Midbrain (tissue), 1 donor: ENCODE measurements around the gene CDKN2B.
A peak's percentile ranks its signal among the peaks of the same experiment; 100 is the strongest.

Experiments used
- DNase-seq: peaks from one replicate; lab custom pipeline; 2025; lab: John Stamatoyannopoulos, UW

The CDKN2B gene

GRCh38 chr9:22033012-22033630 lies 24.0 kb upstream of the CDKN2B start:
- no peak for DNase-seq

- DNase-seq = no peak
Measured at GRCh38 chr9:22031655-22032411, 22.7 kb upstream of the CDKN2B start.

- DNase-seq = no peak
Measured at GRCh38 chr9:22030101-22030598, 21.0 kb upstream of the CDKN2B start.

- DNase-seq = no peak
Measured at GRCh38 chr9:22029231-22029630, 20.1 kb upstream of the CDKN2B start.

GRCh38 chr9:22028394-22028793 lies 19.3 kb upstream of the CDKN2B start:
- no peak for DNase-seq

- DNase-seq = no peak
Measured at GRCh38 chr9:22026696-22027095, 17.6 kb upstream of the CDKN2B start.

GRCh38 chr9:22022396-22022795 lies 13.3 kb upstream of the CDKN2B start:
- DNase-seq = no peak

- no peak for DNase-seq
Measured at GRCh38 chr9:22010866-22011625, 1.9 kb upstream of the CDKN2B start.

GRCh38 chr9:22009506-22009867 lies 382 bp upstream of the CDKN2B start:
- no peak for DNase-seq

- DNase-seq = no peak
Measured at GRCh38 chr9:22008384-22008716, 755 bp downstream of the CDKN2B start.

GRCh38 chr9:22005702-22006606 lies 3.2 kb downstream of the CDKN2B start:
- no peak for DNase-seq

- DNase-seq = no peak
Measured at GRCh38 chr9:22005021-22005701, 3.9 kb downstream of the CDKN2B start.

GRCh38 chr9:22002038-22002437 lies 7.1 kb downstream of the CDKN2B start:
- DNase-seq = no peak

- no peak for DNase-seq
Measured at GRCh38 chr9:21998026-21998425, 11.1 kb downstream of the CDKN2B start.

- no peak for DNase-seq
Measured at GRCh38 chr9:21997480-21997879, 11.6 kb downstream of the CDKN2B start.

- DNase-seq = no peak
Measured at GRCh38 chr9:21996858-21997257, 12.2 kb downstream of the CDKN2B start.

GRCh38 chr9:21996438-21996837 lies 12.7 kb downstream of the CDKN2B start:
- DNase-seq = no peak

GRCh38 chr9:21995666-21996398 lies 13.3 kb downstream of the CDKN2B start:
- peak; percentile 5 for DNase-seq

- DNase-seq = peak; percentile 38
Measured at GRCh38 chr9:21995006-21995665, 14.0 kb downstream of the CDKN2B start.

GRCh38 chr9:21994556-21995005 lies 14.5 kb downstream of the CDKN2B start, which contains the start of gene CDKN2B-AS1:
CDKN2B-AS1 (plus strand) TSS chr9:21994791.
- peak; percentile 20 for DNase-seq
